OCI-M1 (cell line): ENCODE results near the gene MRAP2.

Source experiments
- DNase-seq: peaks from one replicate; lab custom pipeline; 2025; lab: John Stamatoyannopoulos, UW

The MRAP2 gene

GRCh38 chr6:84135291-84135690 is 101.7 kb downstream of the MRAP2 start:
- no peak for DNase-seq

- DNase-seq, result peak; percentile 59
Observed at GRCh38 chr6:84136364-84137050, 102.9 kb downstream of the MRAP2 start.

- DNase-seq, result no peak
Observed at GRCh38 chr6:84137051-84137375, 103.4 kb downstream of the MRAP2 start.

GRCh38 chr6:84137989-84138575 is 104.5 kb downstream of the MRAP2 start:
- DNase-seq, result peak; percentile 12

GRCh38 chr6:84139311-84139710 is 105.7 kb downstream of the MRAP2 start:
- no peak for DNase-seq
